ENCODE results near the gene ACADVL.

DNA sequence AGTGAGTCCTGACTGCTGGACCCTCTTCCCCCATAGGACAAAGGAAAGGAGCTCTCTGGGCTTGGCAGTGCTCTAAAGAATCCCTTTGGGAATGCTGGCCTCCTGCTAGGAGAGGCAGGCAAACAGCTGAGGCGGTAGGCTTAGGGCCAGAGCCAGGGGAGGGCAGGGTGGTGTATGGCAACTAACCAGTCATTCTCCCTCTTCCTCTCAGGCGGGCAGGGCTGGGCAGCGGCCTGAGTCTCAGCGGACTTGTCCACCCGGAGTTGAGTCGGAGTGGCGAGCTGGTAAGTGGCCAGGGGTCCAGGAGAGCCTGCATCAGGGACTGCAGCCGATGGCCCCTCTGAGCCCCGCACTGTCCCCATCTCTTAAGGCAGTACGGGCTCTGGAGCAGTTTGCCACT is 4.4 kb downstream of the ACADVL start:
- TF ChIP-seq YY1 (IDR thresholded peaks at IDR 0.05; ENCODE audit: insufficient read depth, insufficient read length) (no peak), ZNF274 (IDR thresholded peaks at IDR 0.05; ENCODE audit: low read depth, low read length) (no peak)

All from NT2/D1 (cell line).